Body of pancreas (tissue), 4 donors: ENCODE measurements around the gene PCYOX1L. TPM values are rescaled to one million over a fixed set of nuclear protein-coding genes. Genes with fewer than 3 reads are reported as not detected.

Experiments used
- ATAC-seq: fragments of 150-250 bp; one replicate; pipeline ENCODE4 v1.9.1; 2016
- DNase-seq, 4 donors: peaks; one replicate each; pipeline ENCODE4 v3.0.0-alpha.2; 2019
- H3K27ac ChIP-seq, 4 donors: fragments of 200-600 bp; sonication (generic); 1 replicate in 3 of 4; 2 replicates in 1 of 4; pipeline versions ENCODE4 v1.5.1 to v1.6.1; 2016 to 2019; ENCODE audit warnings: mild to moderate bottlenecking in 1 of 4, mixed read lengths in 1 of 4, moderate library complexity in 1 of 4
- H3K27me3 ChIP-seq, 2 donors: fragments of 200-600 bp; sonication (generic); one replicate each; pipeline ENCODE4 v1.6.0; 2016; ENCODE audit warnings: mild to moderate bottlenecking in 1 of 2
- H3K36me3 ChIP-seq, 2 donors: fragments of 200-600 bp; sonication (generic); replicated peaks in 1 of 2; 2 replicates each; pipeline ENCODE4 v1.5.1; 2016; ENCODE audit warnings: low read depth in 2 of 2; ENCODE audit not compliant: insufficient read depth in 1 of 2
- H3K4me1 ChIP-seq: fragments of 200-600 bp; sonication (generic); one replicate; pipeline ENCODE4 v1.6.0; 2016
- H3K4me3 ChIP-seq, 2 donors: fragments of 200-600 bp; sonication (generic); 1 replicate in 1 of 2; 2 replicates in 1 of 2; pipeline ENCODE4 v1.5.1; 2016 to 2019
- H3K9me3 ChIP-seq, 3 donors: fragments of 200-600 bp; sonication (generic); 1 replicate in 2 of 3; 2 replicates in 1 of 3; pipeline ENCODE4 v1.5.1; 2016
- POLR2A ChIP-seq, 3 donors: fragments of 450-650 bp; IDR thresholded peaks; one replicate each; pipeline ENCODE4 v1.6.1; 2016; ENCODE audit warnings: antibody characterized with exemption in 3 of 3, mild to moderate bottlenecking in 2 of 3
- WGBS, 2 donors: methylation state at CpG; one replicate each; pipeline ENCODE4 v1.1.5; 2017; 5-methylcytosine and 5-hydroxymethylcytosine counted together
- intact Hi-C: fragments of 100-400 bp; cut with DNase I; formaldehyde crosslinking; loops from one replicate; pipeline ENCODE4 v1.15.1; 2023
- total RNA-seq, 2 donors: library from RNA; depleted of rRNA; stranded (reverse); fragments of >200 nt; gene quantifications; one replicate each; pipeline ENCODE4 v1.1.0, GENCODE V29; 2016
- TF ChIP-seq, protein P1 (sequence below), 7 experiments: fragments of 450-650 bp in 4 of 7; fragments of 200-600 bp in 3 of 7; sonication (generic) in 3 of 7; IDR thresholded peaks; one replicate each; pipeline ENCODE4 v1.5.1; 2016 to 2019; ENCODE audit warnings: antibody characterized with exemption in 7 of 7

Gene PCYOX1L
- total RNA-seq, 2 donors from 2014 or later: 3.9 to 5.6 TPM

GRCh38 chr5:149324641-149325040 is 33.2 kb upstream of the PCYOX1L start:
- H3K27me3 ChIP-seq: no peaks in the 10 kb centered on the region
- 83% methylated on average over 2 of the region's 2 CpGs; no CpG with 5 or more reads in 1 of the 2 donors for WGBS, 2 donors
- no peak overlapping the region for H3K4me3 ChIP-seq
- TF ChIP-seq POLR2A (IDR thresholded peaks at IDR 0.05): no peak
- DNase-seq (no peak), ATAC-seq (no peak)
- H3K4me1 ChIP-seq: peaks cover 13% of the 10 kb centered on the region
- H3K27ac ChIP-seq: no peak overlapping the region
- H3K36me3 ChIP-seq: no peaks in the 10 kb centered on the region
- intact Hi-C loops: no loop called here
- no peaks in the 10 kb centered on the region for H3K9me3 ChIP-seq

GRCh38 chr5:149325166-149325735 is 32.6 kb upstream of the PCYOX1L start:
- TF ChIP-seq, protein P1, sequence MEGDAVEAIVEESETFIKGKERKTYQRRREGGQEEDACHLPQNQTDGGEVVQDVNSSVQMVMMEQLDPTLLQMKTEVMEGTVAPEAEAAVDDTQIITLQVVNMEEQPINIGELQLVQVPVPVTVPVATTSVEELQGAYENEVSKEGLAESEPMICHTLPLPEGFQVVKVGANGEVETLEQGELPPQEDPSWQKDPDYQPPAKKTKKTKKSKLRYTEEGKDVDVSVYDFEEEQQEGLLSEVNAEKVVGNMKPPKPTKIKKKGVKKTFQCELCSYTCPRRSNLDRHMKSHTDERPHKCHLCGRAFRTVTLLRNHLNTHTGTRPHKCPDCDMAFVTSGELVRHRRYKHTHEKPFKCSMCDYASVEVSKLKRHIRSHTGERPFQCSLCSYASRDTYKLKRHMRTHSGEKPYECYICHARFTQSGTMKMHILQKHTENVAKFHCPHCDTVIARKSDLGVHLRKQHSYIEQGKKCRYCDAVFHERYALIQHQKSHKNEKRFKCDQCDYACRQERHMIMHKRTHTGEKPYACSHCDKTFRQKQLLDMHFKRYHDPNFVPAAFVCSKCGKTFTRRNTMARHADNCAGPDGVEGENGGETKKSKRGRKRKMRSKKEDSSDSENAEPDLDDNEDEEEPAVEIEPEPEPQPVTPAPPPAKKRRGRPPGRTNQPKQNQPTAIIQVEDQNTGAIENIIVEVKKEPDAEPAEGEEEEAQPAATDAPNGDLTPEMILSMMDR (IDR thresholded peaks at IDR 0.05): no peak
- no peak for TF ChIP-seq POLR2A (IDR thresholded peaks at IDR 0.05)
- H3K9me3 ChIP-seq: no peaks in the 10 kb centered on the region
- H3K27ac ChIP-seq: no peak overlapping the region
- no peaks in the 10 kb centered on the region for H3K27me3 ChIP-seq
- ATAC-seq (no peak), DNase-seq (no peak)
- no peak overlapping the region for H3K4me3 ChIP-seq
- intact Hi-C loops: no loop called here
- H3K4me1 ChIP-seq: peaks cover 11% of the 10 kb centered on the region
- H3K36me3 ChIP-seq: no peaks in the 10 kb centered on the region

DNA sequence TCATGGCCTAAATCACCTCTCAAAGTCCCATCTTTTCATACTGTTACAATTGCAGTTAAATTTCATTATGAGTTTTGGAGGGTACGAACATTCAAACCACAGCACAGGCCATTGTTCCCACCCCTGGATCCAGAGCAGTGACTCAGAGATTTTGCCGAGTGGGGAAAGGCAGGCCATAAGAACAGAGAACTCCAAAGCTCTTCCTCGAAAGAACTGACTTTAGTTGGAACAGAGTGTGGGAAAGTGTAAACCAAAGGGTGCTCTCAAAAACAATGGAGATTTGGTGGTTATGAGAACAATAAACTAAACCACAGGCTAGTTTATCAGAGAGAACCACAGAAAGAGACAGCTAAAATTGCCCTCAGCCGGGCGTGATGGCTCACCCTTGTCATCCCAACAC is 32.0 kb upstream of the PCYOX1L start:
- Histone ChIP-seq H3K4me3 (no peak overlapping the region), H3K36me3 (no peaks in the 10 kb centered on the region), H3K27ac (no peak overlapping the region), H3K4me1 (peaks cover 5% of the 10 kb centered on the region), H3K9me3 (no peaks in the 10 kb centered on the region), H3K27me3 (no peaks in the 10 kb centered on the region)
- ATAC-seq (no peak), DNase-seq (no peak)
- intact Hi-C loops: no loop called here
- WGBS, 2 donors: 90% methylated on average over 5 of the region's 5 CpGs
- TF ChIP-seq POLR2A (IDR thresholded peaks at IDR 0.05): no peak
- TF ChIP-seq, protein P1 (IDR thresholded peaks at IDR 0.05): no peak

- H3K27me3 ChIP-seq: no peaks in the 10 kb centered on the region
- ATAC-seq: no peak
- no peaks in the 10 kb centered on the region for H3K36me3 ChIP-seq
- intact Hi-C loops: no loop called here
- no peak for DNase-seq
- 63 to 82% methylated on average over 3 of the region's 3 CpGs for WGBS, 2 donors
- no peaks in the 10 kb centered on the region for H3K4me1 ChIP-seq
- H3K9me3 ChIP-seq: no peaks in the 10 kb centered on the region
- no peak overlapping the region for H3K27ac ChIP-seq
- no peak overlapping the region for H3K4me3 ChIP-seq
- TF ChIP-seq, protein P1 (IDR thresholded peaks at IDR 0.05): no peak
- TF ChIP-seq POLR2A (IDR thresholded peaks at IDR 0.05): no peak
Measured at GRCh38 chr5:149326611-149327010, 31.2 kb upstream of the PCYOX1L start.

- H3K4me3 ChIP-seq: no peak overlapping the region
- no peaks in the 10 kb centered on the region for H3K9me3 ChIP-seq
- DNase-seq: no peak
- H3K27ac ChIP-seq: no peak overlapping the region
- H3K4me1 ChIP-seq: no peaks in the 10 kb centered on the region
- ATAC-seq: no peak
- intact Hi-C loops: no loop called here
- WGBS, 2 donors: 88 to 89% methylated on average over 5 of the region's 5 CpGs
- no peaks in the 10 kb centered on the region for H3K36me3 ChIP-seq
- no peak for TF ChIP-seq POLR2A (IDR thresholded peaks at IDR 0.05)
- TF ChIP-seq, protein P1 (IDR thresholded peaks at IDR 0.05): no peak
- no peaks in the 10 kb centered on the region for H3K27me3 ChIP-seq
Measured at GRCh38 chr5:149328177-149328576, 29.7 kb upstream of the PCYOX1L start.
